OCI-LY1 (cell line): ENCODE measurements around the gene TTLL10.
"Not testable (repeated sequence)": the region's sequence is repeated elsewhere in the genome, so short reads cannot be mapped to it uniquely, and the experiment has no call there.

ENCODE experiments used
- H2AFZ ChIP-seq: fragments of 200-600 bp; sonication (generic), shearing (Covaris generic); 2 replicates; pipeline ENCODE4 v1.6.0; 2014; ENCODE audit warnings: antibody characterized with exemption, mild to moderate bottlenecking, low read length
- H3F3A ChIP-seq: fragments of 200-600 bp; sonication (generic), shearing (Covaris generic); 2 replicates; pipeline ENCODE4 v1.6.0; 2014; ENCODE audit warnings: mild to moderate bottlenecking, antibody characterized with exemption, low read length, moderate library complexity; ENCODE audit not compliant: insufficient read depth
- H3K27ac ChIP-seq: fragments of 200-600 bp; sonication (generic); 2 replicates; pipeline ENCODE4 v1.5.1; 2014; ENCODE audit warnings: low read length, mixed run types, mild to moderate bottlenecking, low read depth; ENCODE audit not compliant: poor library complexity, severe bottlenecking
- H3K27me3 ChIP-seq: fragments of 200-600 bp; sonication (generic); 2 replicates; pipeline ENCODE4 v1.6.0; 2014; ENCODE audit warnings: antibody characterized with exemption, mild to moderate bottlenecking, low read length, moderate library complexity; ENCODE audit not compliant: insufficient read depth
- H3K36me3 ChIP-seq: fragments of 200-600 bp; sonication (generic); 2 replicates; pipeline ENCODE4 v1.6.1; 2014; ENCODE audit warnings: mild to moderate bottlenecking, antibody characterized with exemption, low read length, moderate library complexity, mixed read lengths; ENCODE audit not compliant: insufficient read depth
- H3K4me1 ChIP-seq: fragments of 200-600 bp; sonication (generic); 2 replicates; pipeline ENCODE4 v1.5.1; 2014; ENCODE audit warnings: mild to moderate bottlenecking, low read length, moderate library complexity; ENCODE audit not compliant: insufficient read depth, severe bottlenecking
- H3K4me2 ChIP-seq: fragments of 200-600 bp; sonication (generic), shearing (Covaris generic); 2 replicates; pipeline ENCODE4 v1.6.1; 2014; ENCODE audit warnings: low read length
- H3K4me3 ChIP-seq: fragments of 200-600 bp; sonication (generic); 2 replicates; pipeline ENCODE4 v1.5.1; 2014; ENCODE audit warnings: low read length, low read depth, mild to moderate bottlenecking, mixed read lengths; ENCODE audit not compliant: poor library complexity, severe bottlenecking
- H3K79me2 ChIP-seq: fragments of 200-600 bp; shearing (Covaris generic); 2 replicates; pipeline ENCODE4 v1.6.1; 2016; ENCODE audit warnings: mixed run types, low read length, mixed read lengths; ENCODE audit not compliant: insufficient read depth
- H3K9ac ChIP-seq: fragments of 200-600 bp; sonication (generic), shearing (Covaris generic); 2 replicates; pipeline ENCODE4 v1.6.1; 2014; ENCODE audit warnings: mild to moderate bottlenecking, low read length, mixed read lengths
- H3K9me2 ChIP-seq: fragments of 200-600 bp; sonication (generic), shearing (Covaris generic); 2 replicates; pipeline ENCODE4 v1.6.1; 2014; ENCODE audit warnings: low read depth, mild to moderate bottlenecking, low read length, mixed read lengths
- H3K9me3 ChIP-seq: fragments of 200-600 bp; shearing (Covaris generic); 2 replicates; pipeline ENCODE4 v1.6.1; 2014; ENCODE audit warnings: low read length, mixed read lengths
- H4K20me1 ChIP-seq: fragments of 200-600 bp; sonication (generic), shearing (Covaris generic); 2 replicates; pipeline ENCODE4 v1.6.0; 2016; ENCODE audit warnings: mild to moderate bottlenecking, low read length; ENCODE audit not compliant: insufficient read depth
- CTCF ChIP-seq: fragments of 200-600 bp; sonication (generic), shearing (Covaris generic); IDR thresholded peaks from 2 replicates; pipeline ENCODE4 v1.5.1; 2017; ENCODE audit warnings: mild to moderate bottlenecking, antibody characterized with exemption, low read length, moderate library complexity, mixed read lengths
- EZH2 ChIP-seq: fragments of 200-600 bp; sonication (generic), shearing (Covaris generic); IDR thresholded peaks from 2 replicates; pipeline ENCODE4 v1.8.0; 2017; ENCODE audit warnings: borderline replicate concordance, mixed run types, mild to moderate bottlenecking, antibody characterized with exemption, low read length, moderate library complexity, mixed read lengths

The TTLL10 gene

GRCh38 chr1:1175221-1176062 lies 1.8 kb downstream of the TTLL10 start:
- no peak overlapping the region for H2AFZ ChIP-seq
- H3F3A ChIP-seq = no peaks in the 10 kb centered on the region
- H3K9me2 ChIP-seq = no peaks in the 10 kb centered on the region
- TF ChIP-seq CTCF (no peak), EZH2 (no peak)
- no peaks in the 10 kb centered on the region; the same call in 1 of the 2 replicates for H3K27me3 ChIP-seq
- H3K9me3 ChIP-seq = no peaks in the 10 kb centered on the region
- no peak overlapping the region for H3K27ac ChIP-seq
- H3K79me2 ChIP-seq = no peaks in the 10 kb centered on the region
- H3K4me1 ChIP-seq = no peaks in the 10 kb centered on the region
- no peaks in the 10 kb centered on the region for H4K20me1 ChIP-seq
- no peaks in the 10 kb centered on the region for H3K36me3 ChIP-seq
- H3K9ac ChIP-seq = no peak overlapping the region
- no peak overlapping the region for H3K4me2 ChIP-seq
- no peak overlapping the region for H3K4me3 ChIP-seq

- H3F3A ChIP-seq, H3K27me3 ChIP-seq, H3K27ac ChIP-seq, H3K4me2 ChIP-seq, H3K9me3 ChIP-seq, H3K9me2 ChIP-seq, H2AFZ ChIP-seq, H4K20me1 ChIP-seq, H3K9ac ChIP-seq, H3K4me1 ChIP-seq, H3K79me2 ChIP-seq, H3K36me3 ChIP-seq, H3K4me3 ChIP-seq: not testable (repeated sequence)
These were observed 2.5 kb downstream of the TTLL10 start for GRCh38 chr1:1176063-1176761.

GRCh38 chr1:1176931-1177330 lies 3.3 kb downstream of the TTLL10 start:
- no peaks in the 10 kb centered on the region for H3K36me3 ChIP-seq
- H4K20me1 ChIP-seq = no peaks in the 10 kb centered on the region
- H3K27ac ChIP-seq = no peak overlapping the region
- H2AFZ ChIP-seq = no peak overlapping the region
- no peak overlapping the region for H3K4me2 ChIP-seq
- H3K27me3 ChIP-seq = no peaks in the 10 kb centered on the region; the same call in 1 of the 2 replicates
- no peaks in the 10 kb centered on the region for H3K9me3 ChIP-seq
- TF ChIP-seq EZH2 (no peak), CTCF (no peak)
- no peaks in the 10 kb centered on the region for H3K79me2 ChIP-seq
- no peaks in the 10 kb centered on the region for H3K4me1 ChIP-seq
- H3F3A ChIP-seq = no peaks in the 10 kb centered on the region
- H3K9ac ChIP-seq = no peak overlapping the region
- no peak overlapping the region for H3K4me3 ChIP-seq
- no peaks in the 10 kb centered on the region for H3K9me2 ChIP-seq
